Progenitor cell of endocrine pancreas (in vitro differentiated cells): ENCODE results near the gene AGPS. TPM values are rescaled to one million over a fixed set of nuclear protein-coding genes. Genes with fewer than 3 reads are reported as not detected.
"Not testable (repeated sequence)": the region's sequence is repeated elsewhere in the genome, so short reads cannot be mapped to it uniquely, and the experiment has no call there.

Experiments used
- DNase-seq: peaks from one replicate; pipeline ENCODE4 v3.0.0; 2021; ENCODE audit warnings: low spot score; ENCODE audit not compliant: unreplicated experiment
- H3K27ac Mint-ChIP-seq: 2 replicates; pipeline ENCODE4 v1.8.0; 2021; ENCODE audit warnings: mild to moderate bottlenecking, moderate library complexity, mixed read lengths
- H3K27me3 Mint-ChIP-seq: 2 replicates; pipeline ENCODE4 v1.8.0; 2021; ENCODE audit warnings: mixed read lengths
- H3K36me3 Mint-ChIP-seq: 2 replicates; pipeline ENCODE4 v1.8.0; 2022; ENCODE audit warnings: mixed read lengths; ENCODE audit not compliant: insufficient read depth
- H3K4me1 Mint-ChIP-seq: 2 replicates; pipeline ENCODE4 v1.8.0; 2021; ENCODE audit warnings: low read depth, mixed read lengths
- H3K4me3 Mint-ChIP-seq: 2 replicates; pipeline ENCODE4 v1.8.0; 2021; ENCODE audit warnings: low read depth, mild to moderate bottlenecking, moderate library complexity, mixed read lengths
- H3K9me3 Mint-ChIP-seq: 2 replicates; pipeline ENCODE4 v1.8.0; 2021; ENCODE audit warnings: low read depth, mixed read lengths
- CTCF ChIP-seq: fragments of 200-600 bp; sonication (generic); IDR thresholded peaks from one replicate; pipeline ENCODE4 v1.5.0; 2021; ENCODE audit warnings: antibody characterized with exemption, mild to moderate bottlenecking; ENCODE audit not compliant: unreplicated experiment
- total RNA-seq: library from RNA; stranded (reverse); gene quantifications from 2 replicates; pipeline ENCODE4 v1.2.1, GENCODE V29; 2021

AGPS gene
- total RNA-seq, 1 donor from 2014 or later: 69.2 TPM

- H3K36me3 Mint-ChIP-seq: no peaks in the 10 kb centered on the region
- peaks cover 26% of the 10 kb centered on the region for H3K4me1 Mint-ChIP-seq
- H3K9me3 Mint-ChIP-seq: no peaks in the 10 kb centered on the region
- H3K4me3 Mint-ChIP-seq: no peak overlapping the region
- no peak for DNase-seq
- no peak overlapping the region for H3K27ac Mint-ChIP-seq
- TF ChIP-seq CTCF: no peak
- H3K27me3 Mint-ChIP-seq: no peaks in the 10 kb centered on the region
These were observed 44.4 kb upstream of the AGPS start for GRCh38 chr2:177348118-177348654.

- no peak for TF ChIP-seq CTCF
- H3K36me3 Mint-ChIP-seq: no peaks in the 10 kb centered on the region
- H3K4me3 Mint-ChIP-seq: no peak overlapping the region
- H3K9me3 Mint-ChIP-seq: no peaks in the 10 kb centered on the region
- peaks cover 28% of the 10 kb centered on the region for H3K4me1 Mint-ChIP-seq
- H3K27ac Mint-ChIP-seq: no peak overlapping the region
- no peak for DNase-seq
- H3K27me3 Mint-ChIP-seq: no peaks in the 10 kb centered on the region
These were observed 43.6 kb upstream of the AGPS start for GRCh38 chr2:177348733-177349693.

GRCh38 chr2:177350624-177351023 is 41.9 kb upstream of the AGPS start:
- H3K36me3 Mint-ChIP-seq, H3K4me3 Mint-ChIP-seq, H3K9me3 Mint-ChIP-seq, H3K27ac Mint-ChIP-seq, H3K27me3 Mint-ChIP-seq, DNase-seq: not testable (repeated sequence)
- H3K4me1 Mint-ChIP-seq: peaks cover 38% of the 10 kb centered on the region

GRCh38 chr2:177351121-177351520 is 41.5 kb upstream of the AGPS start:
- H3K4me3 Mint-ChIP-seq, H3K27ac Mint-ChIP-seq, H3K36me3 Mint-ChIP-seq, H3K27me3 Mint-ChIP-seq, DNase-seq, H3K9me3 Mint-ChIP-seq: not testable (repeated sequence)
- H3K4me1 Mint-ChIP-seq: peaks cover 41% of the 10 kb centered on the region

GRCh38 chr2:177352441-177353186 is 40.0 kb upstream of the AGPS start:
- peaks cover 40% of the 10 kb centered on the region for H3K4me1 Mint-ChIP-seq
- no peak for DNase-seq
- H3K27me3 Mint-ChIP-seq: no peaks in the 10 kb centered on the region
- H3K36me3 Mint-ChIP-seq: no peaks in the 10 kb centered on the region
- no peaks in the 10 kb centered on the region for H3K9me3 Mint-ChIP-seq
- peak overlapping the region; percentile 71 for H3K27ac Mint-ChIP-seq
- no peak overlapping the region for H3K4me3 Mint-ChIP-seq
- no peak for TF ChIP-seq CTCF

- no peak for TF ChIP-seq CTCF
- Mint-ChIP-seq H3K4me1 (peaks cover 39% of the 10 kb centered on the region), H3K27ac (peak overlapping the region; percentile 71)
These were observed 39.4 kb upstream of the AGPS start for GRCh38 chr2:177353187-177353478.

GRCh38 chr2:177354541-177354940 is 38.0 kb upstream of the AGPS start:
- not testable (repeated sequence) for H3K27ac Mint-ChIP-seq, DNase-seq, H3K36me3 Mint-ChIP-seq, H3K9me3 Mint-ChIP-seq, H3K4me3 Mint-ChIP-seq, H3K27me3 Mint-ChIP-seq
- peaks cover 38% of the 10 kb centered on the region for H3K4me1 Mint-ChIP-seq

More at GRCh38 chr2:177353187-177353478, 39.4 kb upstream of the AGPS start:
- no peaks in the 10 kb centered on the region for H3K27me3 Mint-ChIP-seq
- DNase-seq: no peak
- no peaks in the 10 kb centered on the region for H3K36me3 Mint-ChIP-seq
- no peaks in the 10 kb centered on the region for H3K9me3 Mint-ChIP-seq
- no peak overlapping the region for H3K4me3 Mint-ChIP-seq
